HG03175 (cell line): ENCODE results near the gene DEPDC1B.
"Not testable (repeated sequence)": the region's sequence is repeated elsewhere in the genome, so short reads cannot be mapped to it uniquely, and the experiment has no call there.

Source experiments
- ATAC-seq: cut with Tn5 transposase; IDR thresholded peaks from one replicate; pipeline ENCODE4 v1.9.1; 2021; ENCODE audit warnings: mild to moderate bottlenecking, moderate library complexity; ENCODE audit not compliant: unreplicated experiment

The DEPDC1B gene

DNA sequence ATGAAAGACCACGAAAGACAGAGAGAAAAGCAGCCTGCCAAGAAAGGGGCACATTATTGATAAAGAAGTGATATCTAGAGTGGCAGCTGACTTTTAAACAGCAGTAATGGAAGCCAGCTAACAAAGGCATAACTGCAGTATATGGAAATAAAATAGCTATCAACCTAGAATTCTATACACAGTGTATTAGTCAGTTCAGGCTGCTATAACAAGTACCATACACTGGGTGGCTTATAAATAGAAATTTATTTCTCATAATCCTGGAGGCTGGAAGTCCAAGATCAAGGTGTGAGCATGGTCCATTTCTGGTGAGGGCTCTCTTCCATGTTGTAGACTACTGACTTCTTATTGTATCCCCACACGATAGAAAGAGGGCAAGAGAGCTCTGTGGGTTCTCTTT lies 109.8 kb downstream of the DEPDC1B start:
- no peak for ATAC-seq

DNA sequence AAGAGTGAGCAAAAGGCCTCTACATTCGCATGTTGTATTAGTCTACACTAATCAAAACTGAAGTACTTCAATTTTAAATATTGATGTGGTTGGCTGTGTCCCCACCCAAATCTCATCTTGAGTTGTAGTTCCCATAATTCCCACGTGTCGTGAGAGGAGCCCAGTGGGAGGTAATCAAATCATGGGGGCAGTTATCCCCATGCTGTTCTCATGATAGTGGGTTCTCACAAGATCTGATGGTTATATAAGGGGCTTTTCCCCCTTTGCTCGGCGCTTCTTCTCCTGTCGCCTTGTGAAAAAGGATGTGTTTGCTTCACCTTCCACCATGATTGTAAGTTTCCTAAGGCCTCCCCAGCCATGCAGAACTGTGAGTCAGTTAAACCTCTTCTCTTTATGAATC lies 112.7 kb downstream of the DEPDC1B start:
- ATAC-seq, result not testable (repeated sequence)

DNA sequence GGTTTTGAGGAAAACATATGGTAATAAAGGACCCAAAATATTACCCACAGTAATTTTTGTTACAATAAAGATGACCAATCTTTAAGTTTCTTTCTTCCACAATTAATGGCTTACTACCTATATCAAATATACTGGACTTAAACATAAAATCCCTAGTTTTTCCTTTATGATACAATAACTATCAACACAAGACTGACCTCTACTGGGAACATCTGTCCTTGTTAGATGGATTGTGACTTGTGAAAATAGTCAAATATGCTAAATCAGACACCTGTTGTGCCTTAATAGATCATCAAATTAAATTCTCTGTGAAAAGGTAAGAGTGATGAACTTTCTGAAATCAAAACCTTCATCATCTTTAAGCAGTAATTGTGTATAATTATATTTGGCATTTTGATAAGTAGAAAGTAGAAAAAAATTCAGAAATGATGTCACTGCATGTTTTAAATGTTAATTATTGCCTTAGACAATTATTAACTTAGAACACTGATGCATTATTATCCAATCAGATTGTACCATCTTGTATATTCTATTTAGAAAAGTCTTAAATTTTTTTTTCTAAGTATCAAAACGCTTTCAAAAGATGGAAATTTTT lies 113.6 kb downstream of the DEPDC1B start:
- ATAC-seq, result peak; percentile 52

DNA sequence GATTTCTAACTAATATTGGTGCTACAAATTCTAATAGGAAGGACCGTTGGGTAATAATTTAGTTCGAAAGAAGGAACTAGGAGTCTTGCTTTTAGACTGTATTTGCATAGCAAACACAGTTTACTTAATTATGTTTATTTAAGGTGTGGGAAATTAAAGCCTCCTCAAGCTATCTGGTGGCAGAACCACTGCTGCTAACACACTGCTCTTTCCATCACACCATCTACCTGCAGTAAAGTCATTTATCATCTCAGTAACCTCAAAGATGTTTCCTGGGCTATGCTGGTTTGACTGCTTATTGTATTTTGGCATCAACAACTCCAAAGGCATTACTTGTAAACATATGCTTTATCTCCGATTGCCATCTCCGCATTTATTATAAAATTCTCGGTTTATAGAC lies 114.3 kb downstream of the DEPDC1B start:
- ATAC-seq, result no peak

DNA sequence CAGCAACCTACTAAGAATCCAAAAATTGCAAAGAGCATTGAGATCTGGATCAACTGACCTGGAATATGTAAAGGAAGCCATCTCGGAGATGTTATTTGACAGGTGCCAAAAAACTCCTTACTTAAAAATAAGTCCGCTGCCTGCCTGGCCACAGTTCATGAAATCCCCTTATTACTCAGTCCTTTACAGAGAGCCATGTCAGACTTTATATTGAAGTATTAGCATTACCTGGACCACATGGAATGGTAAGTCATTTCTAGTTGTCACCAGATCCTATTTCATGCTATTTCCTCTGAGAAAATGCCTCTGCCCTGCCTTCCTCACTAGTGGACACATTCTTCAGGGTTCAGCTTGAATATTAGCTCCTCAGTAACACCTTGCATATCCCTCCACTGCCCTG lies 115.7 kb downstream of the DEPDC1B start:
- ATAC-seq, result no peak

DNA sequence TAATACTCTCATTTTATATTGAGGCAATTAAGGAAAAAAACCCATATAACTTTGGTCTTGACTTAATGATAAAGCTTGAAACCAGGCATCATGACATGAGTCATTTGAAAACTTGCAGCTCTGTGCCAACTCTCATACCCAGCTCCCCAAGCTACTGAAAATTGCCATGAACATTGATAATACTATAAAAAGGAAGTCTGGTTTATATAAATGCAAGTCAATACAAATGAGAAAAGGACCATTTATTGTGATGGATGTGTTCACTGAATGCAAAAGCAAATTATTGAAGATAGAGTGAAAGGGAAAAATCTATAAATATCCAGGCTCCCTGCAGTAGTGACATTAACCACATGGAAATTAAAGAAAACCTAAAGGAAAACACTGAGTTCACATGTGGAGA lies 116.3 kb downstream of the DEPDC1B start:
- ATAC-seq, result no peak

DNA sequence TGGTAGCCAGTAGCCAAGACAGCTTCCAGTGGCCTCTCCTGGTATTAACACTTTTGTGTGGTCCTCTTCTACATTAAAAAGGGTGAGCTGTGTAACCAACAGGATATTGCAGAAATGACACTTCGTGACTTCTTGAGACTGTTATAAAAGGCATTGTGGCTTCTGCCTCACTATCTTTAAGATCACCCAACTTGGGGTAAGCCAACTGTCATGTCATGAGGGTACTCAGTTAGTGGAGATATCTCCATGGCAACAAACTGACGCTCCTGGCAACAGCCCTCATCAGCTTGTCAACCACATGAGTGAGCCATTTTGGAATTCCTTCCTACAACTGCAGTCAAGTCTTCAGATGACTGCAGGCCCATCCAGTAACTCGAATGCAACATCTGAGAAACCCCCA lies 121.7 kb downstream of the DEPDC1B start:
- ATAC-seq, result no peak

DNA sequence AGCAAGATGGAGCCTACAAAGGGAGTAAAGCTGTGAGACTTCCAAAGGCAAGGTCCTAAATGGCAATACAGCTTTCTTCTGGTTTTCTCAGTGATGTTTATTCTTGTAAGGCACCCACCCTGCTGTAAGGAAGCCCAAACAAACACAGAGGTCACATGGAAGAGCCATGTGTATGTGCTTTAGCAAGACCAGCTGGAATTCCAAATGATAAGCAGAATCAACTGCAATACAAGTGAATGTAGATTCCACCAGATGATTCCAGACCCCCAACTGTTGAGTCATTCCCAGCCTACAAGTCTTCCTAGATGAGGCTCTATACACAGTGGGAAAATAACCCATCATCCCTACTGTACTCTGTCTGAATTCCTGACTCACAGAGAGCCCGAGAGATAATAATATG lies 122.8 kb downstream of the DEPDC1B start:
- no peak for ATAC-seq

DNA sequence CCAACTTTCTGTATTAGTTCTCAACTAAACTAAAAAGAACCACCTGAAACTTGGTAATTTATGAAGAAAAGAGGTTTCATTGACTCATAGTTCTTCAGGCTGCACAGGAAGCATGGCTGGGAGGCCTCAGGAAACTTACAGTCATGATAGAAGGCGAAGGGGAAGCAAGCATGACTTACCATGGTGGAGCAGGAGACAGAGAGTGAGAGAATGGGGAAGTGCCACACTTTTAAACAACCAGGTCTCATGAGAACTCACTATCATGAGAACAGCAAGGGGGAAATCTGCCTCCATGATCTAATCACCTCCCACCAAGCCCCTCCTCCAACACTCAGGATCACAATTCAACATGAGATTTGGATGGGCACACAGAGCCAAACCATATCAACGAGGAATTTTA lies 123.5 kb downstream of the DEPDC1B start:
- ATAC-seq, result no peak

DNA sequence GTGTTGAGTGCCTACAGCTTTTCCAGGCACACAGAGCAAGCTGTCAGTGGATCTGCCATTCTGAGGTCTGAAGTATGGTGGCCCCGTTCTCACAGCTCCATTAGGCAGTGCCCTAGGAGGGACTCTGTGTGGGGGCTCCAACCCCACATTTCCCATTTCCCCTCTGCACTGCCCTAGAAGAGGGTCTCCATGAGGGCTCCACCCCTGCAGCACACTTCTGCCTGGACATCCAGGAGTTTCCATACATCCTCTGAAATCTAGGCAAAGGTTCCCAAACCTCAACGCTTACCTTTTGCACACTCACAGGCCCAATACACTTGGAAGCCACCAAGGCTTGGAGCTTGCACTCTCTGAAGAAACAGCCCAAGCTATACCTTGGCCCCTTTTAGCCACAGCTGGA lies 131.3 kb downstream of the DEPDC1B start:
- ATAC-seq, result no peak

DNA sequence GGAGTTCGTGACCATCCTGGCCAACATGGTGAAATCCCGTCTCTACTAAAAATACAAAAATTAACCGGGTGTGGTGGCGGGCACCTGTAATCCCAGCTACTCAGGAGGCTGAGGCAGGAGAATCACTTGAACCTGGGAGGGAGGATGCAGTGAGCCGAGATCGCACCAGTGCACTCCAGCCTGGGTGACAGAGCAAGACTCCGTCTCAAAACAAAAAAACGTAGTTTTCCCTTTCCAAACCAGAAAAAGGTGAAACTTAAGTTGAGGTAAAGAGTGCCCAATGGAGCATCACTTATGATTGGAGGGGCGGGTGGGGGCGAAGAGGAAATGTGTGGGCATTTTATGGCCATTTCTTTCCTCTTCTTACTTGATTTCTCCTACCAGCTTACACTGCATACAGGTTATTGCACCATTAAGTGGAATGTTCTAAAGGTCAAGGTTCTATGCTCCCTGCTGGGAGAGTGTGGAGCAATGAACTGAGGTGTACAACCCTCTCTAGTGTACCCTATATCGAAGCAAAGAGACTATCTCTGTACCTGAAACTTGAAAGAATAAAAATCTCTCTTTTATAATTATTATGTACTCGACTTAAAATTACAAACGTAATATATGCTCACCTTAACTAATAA lies 136.2 kb downstream of the DEPDC1B start:
- no peak for ATAC-seq

DNA sequence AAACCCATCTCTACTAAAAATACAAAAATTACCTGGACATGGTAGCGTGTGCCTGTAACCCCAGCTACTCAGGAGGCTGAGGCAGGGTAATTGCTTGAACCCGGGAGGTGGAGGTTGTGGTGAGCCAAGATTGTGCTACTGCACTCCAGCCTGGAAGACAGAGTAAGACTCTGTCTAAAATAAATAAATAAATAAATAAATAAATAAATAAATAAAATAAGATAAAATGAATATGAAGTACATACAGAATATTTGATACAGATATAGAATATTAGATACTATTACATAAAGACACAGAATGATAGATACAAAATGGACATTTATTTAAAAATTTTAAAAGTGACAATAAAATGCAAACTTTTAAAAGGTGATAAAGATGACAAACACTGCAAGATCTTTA lies 146.7 kb downstream of the DEPDC1B start:
- not testable (repeated sequence) for ATAC-seq

DNA sequence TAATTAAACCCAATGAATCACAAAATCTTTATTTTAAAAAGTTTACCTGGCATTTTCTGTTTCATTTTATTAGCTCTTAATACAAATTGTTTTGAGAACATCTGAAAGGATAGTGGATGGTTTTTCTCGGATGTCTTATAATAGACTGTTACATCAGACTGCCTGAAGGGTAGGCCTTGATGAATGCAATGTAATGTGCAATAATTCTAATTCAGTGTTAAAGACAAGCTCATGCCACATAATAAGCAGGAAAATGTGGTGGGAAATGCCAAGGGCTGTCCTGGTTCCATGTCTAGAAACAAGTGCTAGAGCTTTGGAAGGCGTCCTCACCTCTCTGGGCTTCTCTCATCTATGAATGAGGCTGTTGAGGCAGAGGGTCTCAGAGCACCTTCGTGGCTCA lies 148.1 kb downstream of the DEPDC1B start:
- ATAC-seq, result no peak

DNA sequence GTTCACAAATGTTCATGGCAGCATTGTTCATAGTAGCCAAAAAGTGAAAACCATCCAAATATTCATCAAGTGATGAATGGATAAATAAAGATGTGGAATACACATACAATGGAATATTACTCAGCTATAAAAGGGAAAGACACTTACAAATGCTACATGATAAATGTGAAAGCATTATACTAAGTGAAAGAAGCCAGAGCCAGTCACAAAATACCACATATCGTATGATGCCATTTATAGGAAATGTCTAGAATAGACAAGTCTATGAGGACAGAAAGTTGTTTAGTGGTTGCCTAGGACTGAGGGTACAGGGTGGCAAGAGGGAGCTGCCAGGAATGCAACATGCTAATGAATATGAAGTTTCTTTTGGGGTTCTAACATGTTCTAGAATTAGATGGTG lies 148.7 kb downstream of the DEPDC1B start:
- no peak for ATAC-seq

DNA sequence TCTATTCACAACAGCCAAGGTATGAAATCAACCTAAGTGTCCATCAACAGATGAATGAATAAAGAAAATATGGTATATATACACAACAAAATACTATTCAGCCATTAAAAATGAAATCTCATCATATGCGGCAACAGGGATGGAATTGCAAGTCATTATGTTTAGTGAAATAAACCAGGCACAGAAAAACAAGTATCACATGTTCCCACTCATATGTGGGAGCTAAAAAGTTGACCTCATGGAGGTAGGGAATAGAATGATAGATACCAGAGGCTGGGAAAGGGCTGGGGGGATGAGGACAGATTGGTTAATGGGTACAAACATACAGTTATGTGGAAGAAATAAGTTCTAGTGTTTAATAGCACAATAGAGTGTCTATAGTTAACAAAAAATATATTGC lies 149.7 kb downstream of the DEPDC1B start:
- no peak for ATAC-seq

DNA sequence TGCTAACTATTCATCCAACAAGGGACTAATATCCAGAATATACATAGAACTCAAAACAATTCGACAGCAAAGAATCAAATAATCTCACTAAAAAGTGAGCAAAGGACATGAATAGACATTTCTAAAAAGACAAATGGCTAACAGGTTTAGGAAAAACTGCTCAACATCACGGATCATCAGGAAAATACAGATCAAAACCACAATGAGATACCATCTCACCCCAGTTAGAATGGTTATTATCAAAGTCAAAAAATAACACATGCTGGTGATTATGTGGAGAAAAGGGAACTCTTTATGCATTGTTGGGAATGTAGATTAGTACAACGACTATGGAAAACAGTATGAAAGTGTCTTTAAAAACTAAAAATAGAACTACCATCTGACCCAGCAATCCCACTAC lies 150.1 kb downstream of the DEPDC1B start:
- no peak for ATAC-seq
